ENCODE results near the gene OSBPL10. TPM values are rescaled to one million over a fixed set of nuclear protein-coding genes. Genes with fewer than 3 reads are reported as not detected.

OSBPL10 gene
- total and polyA plus RNA-seq, 2 of the 8 experiments (the other 6 are each of a cell fraction or from before 2014, with no cell fraction given) = 26.2 to 86.7 TPM

DNA sequence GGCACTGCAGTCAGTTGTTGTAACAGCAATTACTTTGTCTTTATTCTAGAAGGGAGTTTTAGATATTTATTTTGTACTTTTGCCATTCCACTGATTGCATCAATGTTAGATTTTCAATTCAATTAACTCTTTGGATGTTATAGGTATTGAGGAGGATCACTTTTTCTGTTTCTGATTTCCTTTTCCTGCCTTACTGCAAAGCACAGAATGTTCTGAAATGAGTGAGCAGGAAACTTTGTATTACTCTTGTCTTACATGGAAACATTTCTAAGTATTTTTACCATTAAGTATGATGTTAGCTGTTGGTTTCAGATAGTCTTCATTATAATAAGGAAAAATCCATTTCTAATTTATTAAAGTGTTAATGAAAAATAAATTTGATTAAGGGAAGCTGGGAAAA is 80.5 kb downstream of the OSBPL10 start (continued):
- TF ChIP-seq EP300 (IDR thresholded peaks at IDR 0.05; ENCODE audit: borderline replicate concordance in 1 of 2, low read depth in 2 of 2, low read length in 2 of 2) (no peak), CBX5 (IDR thresholded peaks at IDR 0.05; ENCODE audit: low read depth, low read length) (no peak), NRF1 (IDR thresholded peaks at IDR 0.05; ENCODE audit: low read depth, low read length) (no peak), SP4 (IDR thresholded peaks at IDR 0.05; ENCODE audit: low read length) (no peak)
